NCI-H1048 (cell line): Measurements from ENCODE around the gene PXDC1.

Experiments
- DNase-seq: peaks from one replicate; lab custom pipeline; 2025; lab: John Stamatoyannopoulos, UW

Gene PXDC1

GRCh38 chr6:3746696-3747095 is 4.8 kb downstream of the PXDC1 start:
- no peak for DNase-seq

GRCh38 chr6:3746119-3746691 is 5.3 kb downstream of the PXDC1 start:
- DNase-seq: no peak

GRCh38 chr6:3745566-3746118 is 5.9 kb downstream of the PXDC1 start:
- DNase-seq: no peak

DNA sequence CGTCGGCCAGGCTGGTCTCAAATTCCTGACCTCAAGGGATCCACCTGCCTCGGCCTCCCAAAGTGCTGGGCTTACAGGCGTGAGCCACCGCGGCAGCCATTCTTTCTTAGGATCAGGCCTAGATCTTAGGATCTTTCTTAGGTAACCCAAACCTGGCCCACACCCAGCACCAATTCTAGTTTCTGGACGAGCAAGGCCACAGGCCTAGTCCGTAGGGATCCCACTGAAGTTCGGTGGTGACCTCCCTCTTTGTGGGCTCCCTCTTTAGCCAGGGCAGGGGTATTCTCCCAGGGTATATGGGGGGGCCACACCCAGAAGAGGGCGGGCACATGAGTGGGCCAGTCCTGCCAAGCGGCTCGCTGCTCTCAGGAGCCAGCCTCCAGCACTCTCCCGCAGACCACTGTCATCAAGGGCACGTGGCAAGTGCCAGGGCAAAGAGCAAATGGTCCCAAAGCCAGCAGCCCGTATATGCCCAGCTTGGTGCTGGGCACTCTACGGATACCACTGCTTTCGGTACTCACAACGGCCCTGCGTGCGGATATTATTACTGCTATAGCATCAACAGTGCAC is 6.5 kb downstream of the PXDC1 start:
- no peak for DNase-seq

DNA sequence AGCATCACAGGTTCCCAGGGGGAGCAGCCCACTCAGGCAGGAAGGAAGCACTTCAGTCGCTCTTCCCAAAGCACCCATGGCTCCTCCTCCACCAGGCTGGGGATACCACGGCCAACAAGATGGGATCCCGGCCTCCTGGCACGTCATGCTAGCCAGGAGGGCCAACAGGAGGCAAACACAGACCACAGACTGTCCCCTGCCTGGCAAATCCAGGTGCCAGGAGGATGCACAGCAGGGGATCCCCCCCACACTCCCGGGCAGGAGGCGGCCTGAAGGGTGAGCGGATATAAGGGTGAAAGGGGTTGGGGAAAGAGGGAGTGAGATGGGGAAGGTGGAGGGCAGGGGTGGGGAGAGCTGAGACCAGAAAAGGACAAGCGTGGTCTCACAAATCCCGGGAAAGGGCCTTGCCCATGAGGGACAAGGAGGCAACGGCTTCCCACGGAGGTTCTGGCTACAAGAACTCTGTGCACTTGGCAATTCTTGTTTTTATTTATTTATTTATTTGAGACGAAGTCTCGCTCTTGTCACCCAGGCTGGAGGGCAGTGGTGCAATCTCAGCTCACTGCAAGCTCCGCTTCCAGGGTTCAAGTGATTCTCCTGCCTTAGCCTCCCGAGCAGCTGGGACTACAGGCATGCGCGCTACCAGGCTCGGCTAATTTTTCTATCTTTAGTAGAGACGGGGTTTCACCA is 7.2 kb downstream of the PXDC1 start:
- DNase-seq: no peak

- no peak for DNase-seq
Measured at GRCh38 chr6:3743541-3743940, 8.0 kb downstream of the PXDC1 start.

- DNase-seq: peak; percentile 32
Measured at GRCh38 chr6:3742426-3743344, 8.8 kb downstream of the PXDC1 start.

GRCh38 chr6:3742076-3742425 is 9.5 kb downstream of the PXDC1 start:
- no peak for DNase-seq

DNA sequence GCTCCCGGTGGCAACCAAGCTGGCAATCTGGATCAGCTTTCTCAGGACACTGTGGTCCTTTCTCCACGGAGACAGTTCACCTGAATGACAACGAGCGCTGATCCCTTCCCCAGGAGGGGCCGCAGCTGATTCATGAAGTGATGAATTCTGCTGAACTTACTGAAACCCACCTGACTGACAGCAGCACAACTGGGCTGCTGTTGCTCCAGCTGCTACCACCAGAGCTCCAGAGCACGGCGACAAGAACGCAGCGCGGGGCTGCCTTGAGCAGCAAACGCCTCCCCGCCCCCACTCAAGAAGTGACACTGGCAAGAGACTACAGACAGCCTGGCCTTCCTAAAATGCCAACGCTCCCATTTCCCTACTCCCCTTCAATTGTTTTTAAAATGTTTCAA is 10.0 kb downstream of the PXDC1 start:
- DNase-seq: no peak

DNA sequence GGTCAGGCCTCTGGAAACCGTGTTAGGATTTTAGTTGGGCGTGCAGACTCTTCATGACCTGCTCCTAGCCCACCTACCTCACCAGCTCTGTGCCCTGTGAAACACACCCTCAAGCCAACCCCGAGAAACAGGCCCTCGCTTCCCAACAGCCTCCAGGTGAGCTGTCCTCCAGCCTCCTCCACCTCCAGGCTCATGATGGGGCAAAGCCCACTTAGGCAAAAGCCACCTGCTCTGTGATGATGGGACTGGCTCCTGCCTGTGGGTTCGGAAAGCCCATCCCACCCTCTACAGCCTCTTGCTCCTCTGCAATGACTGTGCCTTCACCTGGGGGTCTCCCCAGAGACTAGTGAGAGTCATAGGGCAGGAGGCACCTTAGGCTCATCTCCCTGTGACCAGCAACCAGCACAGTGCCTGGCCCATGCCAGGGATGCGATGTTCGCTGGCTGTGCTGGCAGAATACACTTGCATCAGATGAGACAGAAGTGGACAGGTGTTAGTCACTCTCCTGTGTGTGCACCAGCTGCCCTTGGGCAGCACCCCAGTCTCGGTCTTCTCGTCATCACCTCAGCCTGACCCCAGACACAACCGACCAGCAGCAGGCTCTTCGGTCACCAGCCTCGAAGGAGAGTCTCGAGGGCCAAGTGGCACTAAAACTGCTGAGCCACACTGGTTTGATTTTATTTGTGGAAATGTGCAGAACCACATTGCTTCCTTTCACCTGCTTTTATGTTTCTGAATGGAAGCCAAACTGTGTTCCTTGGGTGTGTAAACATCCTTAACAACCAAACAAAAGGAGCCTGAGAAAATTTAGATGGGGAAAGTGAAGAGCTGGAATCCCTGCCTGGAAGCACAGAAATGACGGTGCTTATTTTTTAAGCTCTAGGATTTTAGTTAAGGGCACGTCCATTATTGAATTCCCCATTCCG is 10.7 kb downstream of the PXDC1 start:
- DNase-seq: no peak

GRCh38 chr6:3739311-3739897 is 12.1 kb downstream of the PXDC1 start:
- no peak for DNase-seq

GRCh38 chr6:3738381-3739131 is 13.0 kb downstream of the PXDC1 start:
- DNase-seq: no peak

DNA sequence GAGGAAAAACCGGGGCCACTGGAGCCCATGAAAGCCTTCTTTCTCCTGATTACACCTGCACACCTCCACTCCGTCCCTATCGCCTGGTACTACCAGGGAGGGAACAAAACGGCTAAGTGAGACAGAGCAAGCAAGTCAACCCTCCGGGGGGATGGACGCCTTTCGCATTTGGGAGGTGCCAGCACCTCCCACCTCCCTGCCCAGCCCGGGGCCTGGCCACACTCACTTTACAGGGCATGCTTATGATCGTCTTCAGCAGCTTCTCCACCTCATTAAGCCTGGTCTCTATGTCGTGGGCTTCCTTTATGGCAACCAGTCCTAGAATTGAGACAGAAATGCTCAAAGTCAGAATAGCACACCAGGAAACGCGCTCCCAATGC is 13.7 kb downstream of the PXDC1 start:
- DNase-seq: no peak

GRCh38 chr6:3737149-3737830 is 14.2 kb downstream of the PXDC1 start:
- DNase-seq: no peak

GRCh38 chr6:3735029-3735605 is 16.4 kb downstream of the PXDC1 start:
- DNase-seq: no peak

GRCh38 chr6:3734023-3734422 is 17.5 kb downstream of the PXDC1 start:
- no peak for DNase-seq

- DNase-seq: no peak
Measured at GRCh38 chr6:3733321-3733925, 18.1 kb downstream of the PXDC1 start.

DNA sequence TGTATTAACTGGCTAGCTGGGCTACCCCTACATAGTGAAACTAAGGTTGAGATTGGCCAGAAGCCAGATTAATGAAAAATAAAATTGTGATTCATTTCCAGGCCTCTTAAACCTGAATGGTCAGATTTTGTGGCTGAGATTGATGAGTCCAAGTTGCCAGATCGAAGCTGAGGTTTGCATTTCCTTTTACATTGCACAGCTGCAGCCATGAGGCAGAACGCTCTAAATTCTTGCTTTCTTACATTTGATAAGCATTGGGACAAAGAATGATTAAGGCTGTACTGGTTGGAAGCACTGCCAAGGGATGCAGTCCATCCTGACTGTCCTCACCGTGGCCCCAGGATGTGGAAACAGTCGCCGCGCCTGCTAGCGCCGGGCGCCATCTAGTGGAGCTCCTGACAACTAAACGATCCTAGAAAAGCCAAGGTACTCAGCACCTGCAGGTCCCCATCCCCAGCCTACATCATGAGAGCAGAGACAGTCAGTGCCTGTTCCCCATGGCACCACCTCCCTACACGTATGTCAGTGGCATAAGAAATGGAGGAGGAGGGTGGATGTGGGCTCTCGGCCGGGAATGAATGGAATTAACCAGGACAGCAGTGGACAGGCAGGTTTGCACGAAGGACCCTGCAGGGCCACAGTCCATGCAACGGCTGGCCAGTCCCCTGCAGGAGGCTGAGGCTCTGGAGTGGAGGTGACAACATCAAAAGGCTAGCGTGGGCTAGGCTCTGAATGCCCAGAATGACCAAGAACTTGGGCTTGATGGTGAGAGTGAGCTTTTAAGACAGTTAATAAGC is 19.0 kb downstream of the PXDC1 start:
- DNase-seq: no peak
